H1 (cell line): ENCODE measurements around the gene MAP3K13. TPM values are rescaled to one million over a fixed set of nuclear protein-coding genes. Genes with fewer than 3 reads are reported as not detected.

ENCODE experiments used
- CTCF ChIA-PET: fragments of 300-600 bp; sonication (Branson Sonifier 250); formaldehyde crosslinking; loops from one replicate; lab custom pipeline; 2021; ENCODE audit not compliant: partially characterized antibody; lab: Charles Lee
- POLR2A ChIA-PET: fragments of 300-600 bp; sonication (Branson Sonifier 250); formaldehyde crosslinking; loops from one replicate; lab custom pipeline; 2021; ENCODE audit warnings: inconsistent platforms; ENCODE audit not compliant: partially characterized antibody; lab: Charles Lee
- DNase-seq, 2 experiments: peaks; one replicate each; pipeline versions ENCODE4 v3.0.0 to v3.0.0-alpha.2; 2010 to 2022; ENCODE audit warnings: low spot score in 2 of 2, low read depth in 1 of 2, mixed read lengths in 1 of 2
- FAIRE-seq: peaks from 2 replicates; lab custom pipeline; 2011; peaks lifted over from hg19 to GRCh38; lab: Jason Lieb, UNC
- H2AFZ ChIP-seq: 2 replicates; pipeline ENCODE4 v1.8.1; 2012; ENCODE audit warnings: low read length, inconsistent platforms
- H2AK5ac ChIP-seq: 2 replicates; pipeline ENCODE4 v1.6.1; 2013; ENCODE audit warnings: low read depth, low read length
- H2BK120ac ChIP-seq: replicated peaks from 2 replicates; pipeline ENCODE3; 2013; ENCODE audit warnings: low read depth, low read length, inconsistent platforms
- H2BK12ac ChIP-seq: 2 replicates; pipeline ENCODE4 v1.6.1; 2013; ENCODE audit warnings: low read depth, low read length
- H2BK15ac ChIP-seq: 2 replicates; pipeline ENCODE4 v1.6.1; 2013; ENCODE audit warnings: low read length
- H2BK20ac ChIP-seq: 2 replicates; pipeline ENCODE4 v1.6.1; 2013; ENCODE audit warnings: low read length
- H2BK5ac ChIP-seq: 2 replicates; pipeline ENCODE4 v1.6.1; 2013; ENCODE audit warnings: low read depth, low read length
- H3K14ac ChIP-seq: 2 replicates; pipeline ENCODE4 v1.6.1; 2013; ENCODE audit warnings: inconsistent platforms; ENCODE audit not compliant: insufficient read length
- H3K18ac ChIP-seq: 2 replicates; pipeline ENCODE4 v1.6.1; 2013; ENCODE audit warnings: low read length; ENCODE audit errors: extremely low read depth
- H3K23ac ChIP-seq: 2 replicates; pipeline ENCODE4 v1.6.1; 2013; ENCODE audit warnings: inconsistent platforms; ENCODE audit not compliant: insufficient read length
- H3K23me2 ChIP-seq: 2 replicates; pipeline ENCODE4 v1.6.1; 2013; ENCODE audit warnings: low read depth, low read length
- H3K27ac ChIP-seq: 2 replicates; pipeline ENCODE4 v1.6.1; 2011; ENCODE audit warnings: low read depth, low read length, inconsistent platforms
- H3K27me3 ChIP-seq, 4 experiments: replicated peaks in 1 of 4; 1 replicate in 1 of 4; 2 replicates in 3 of 4; pipeline versions ENCODE4 v1.6.1 to v1.8.1; 2011 to 2013; ENCODE audit warnings: low read length in 3 of 4, mild to moderate bottlenecking in 3 of 4, inconsistent platforms in 2 of 4, mixed read lengths in 2 of 4, moderate library complexity in 1 of 4; ENCODE audit not compliant: control insufficient read depth in 3 of 4, insufficient read depth in 3 of 4; ENCODE audit errors: extremely low read depth in 1 of 4
- H3K36me3 ChIP-seq, 4 experiments: 2 replicates each; pipeline versions ENCODE4 v1.6.1 to v1.8.1; 2011 to 2013; ENCODE audit warnings: mild to moderate bottlenecking in 4 of 4, low read length in 3 of 4, moderate library complexity in 2 of 4, control low read depth in 1 of 4, inconsistent platforms in 1 of 4; ENCODE audit not compliant: insufficient read depth in 4 of 4, control insufficient read depth in 2 of 4
- H3K4ac ChIP-seq: replicated peaks from 2 replicates; pipeline ENCODE3; 2013; ENCODE audit warnings: low read length, low read depth, mixed read lengths, inconsistent platforms; ENCODE audit not compliant: insufficient read length
- H3K4me1 ChIP-seq, 4 experiments: replicated peaks in 1 of 4; 1 replicate in 1 of 4; 2 replicates in 3 of 4; pipeline versions ENCODE4 v1.6.1 to v1.8.1; 2011 to 2013; ENCODE audit warnings: low read length in 3 of 4, inconsistent platforms in 2 of 4, mixed read lengths in 1 of 4; ENCODE audit not compliant: insufficient read depth in 4 of 4, control insufficient read depth in 3 of 4
- H3K4me2 ChIP-seq, 2 experiments: 2 replicates each; pipeline versions ENCODE4 v1.6.1 to v1.8.1; 2011 to 2013; ENCODE audit warnings: low read depth in 2 of 2, low read length in 2 of 2, control low read depth in 1 of 2, inconsistent platforms in 1 of 2, mild to moderate bottlenecking in 1 of 2; ENCODE audit not compliant: insufficient read depth in 1 of 2
- H3K4me3 ChIP-seq, 4 experiments: fragments of 200-600, 300-600 bp in 1 of 4; sonication (generic), shearing (Covaris generic), sonication (Bioruptor Twin) in 1 of 4; 2 replicates each; pipeline versions ENCODE4 v1.5.1 to v1.8.1; 2011 to 2016; ENCODE audit warnings: low read length in 4 of 4, low read depth in 3 of 4, control low read depth in 2 of 4, inconsistent platforms in 2 of 4, mild to moderate bottlenecking in 2 of 4, mixed read lengths in 1 of 4, moderate library complexity in 1 of 4; ENCODE audit not compliant: insufficient read depth in 2 of 4; ENCODE audit errors: extremely low read depth in 1 of 4
- H3K56ac ChIP-seq: replicated peaks from 2 replicates; pipeline ENCODE3; 2013; ENCODE audit warnings: low read depth, mild to moderate bottlenecking, mixed read lengths, low read length, inconsistent platforms; ENCODE audit not compliant: insufficient read length
- H3K79me1 ChIP-seq: 2 replicates; pipeline ENCODE4 v1.6.1; 2013; ENCODE audit warnings: low read depth, low read length, control low read depth
- H3K79me2 ChIP-seq, 2 experiments: 2 replicates each; pipeline versions ENCODE4 v1.6.1 to v1.8.1; 2012 to 2013; ENCODE audit warnings: low read length in 2 of 2, mild to moderate bottlenecking in 2 of 2, inconsistent platforms in 1 of 2; ENCODE audit not compliant: insufficient read depth in 2 of 2, control insufficient read depth in 1 of 2
- H3K9ac ChIP-seq, 4 experiments: replicated peaks in 1 of 4; 1 replicate in 1 of 4; 2 replicates in 3 of 4; pipeline versions ENCODE4 v1.6.1 to v1.8.1; 2011 to 2013; ENCODE audit warnings: low read depth in 3 of 4, low read length in 3 of 4, control low read depth in 2 of 4, mild to moderate bottlenecking in 2 of 4, moderate library complexity in 2 of 4, inconsistent platforms in 1 of 4; ENCODE audit errors: extremely low read depth in 1 of 4
- H3K9me3 ChIP-seq, 2 experiments: 2 replicates each; pipeline versions ENCODE4 v1.6.1 to v1.8.1; 2012 to 2013; ENCODE audit warnings: mild to moderate bottlenecking in 2 of 2, moderate library complexity in 2 of 2, control low read depth in 1 of 2, inconsistent platforms in 1 of 2, low read depth in 1 of 2, low read length in 1 of 2, mixed read lengths in 1 of 2; ENCODE audit not compliant: insufficient read depth in 2 of 2
- H4K20me1 ChIP-seq, 2 experiments: replicated peaks in 1 of 2; 2 replicates each; pipeline versions ENCODE3 to v1.8.1; 2011 to 2013; ENCODE audit warnings: inconsistent platforms in 2 of 2, low read length in 2 of 2, mild to moderate bottlenecking in 1 of 2; ENCODE audit not compliant: insufficient read depth in 2 of 2, control insufficient read depth in 1 of 2
- H4K5ac ChIP-seq: 2 replicates; pipeline ENCODE4 v1.6.1; 2013; ENCODE audit warnings: low read length, low read depth, mixed read lengths, inconsistent platforms; ENCODE audit not compliant: insufficient read length
- H4K8ac ChIP-seq: 2 replicates; pipeline ENCODE4 v1.8.0; 2013; ENCODE audit warnings: mild to moderate bottlenecking, moderate library complexity, low read length, inconsistent platforms; ENCODE audit not compliant: insufficient read depth; ENCODE audit errors: extremely low read depth
- H4K91ac ChIP-seq: replicated peaks from 2 replicates; pipeline ENCODE3; 2013; ENCODE audit warnings: low read length, mixed read lengths, inconsistent platforms; ENCODE audit not compliant: insufficient read length
- CREB1 ChIP-seq: IDR thresholded peaks from 2 replicates; pipeline ENCODE4 v1.6.1; 2012; ENCODE audit warnings: inconsistent platforms
- EGR1 ChIP-seq: IDR thresholded peaks from 2 replicates; pipeline ENCODE4 v1.6.1; 2011; ENCODE audit warnings: low read depth, low read length, borderline replicate concordance
- JUN ChIP-seq: IDR thresholded peaks from 2 replicates; pipeline ENCODE4 v1.6.1; 2011; ENCODE audit warnings: low read depth, mild to moderate bottlenecking, improper control_type of control experiment, low read length
- KDM4A ChIP-seq: IDR thresholded peaks from one replicate; pipeline ENCODE4 v1.7.1; 2012; ENCODE audit warnings: low read depth, mild to moderate bottlenecking, moderate library complexity, low read length, inconsistent platforms; ENCODE audit not compliant: severe bottlenecking
- POLR2A ChIP-seq, 2 experiments: IDR thresholded peaks; 1 replicate in 1 of 2; 2 replicates in 1 of 2; pipeline ENCODE4 v1.6.1; 2011; ENCODE audit warnings: low read depth in 2 of 2, low read length in 2 of 2, mild to moderate bottlenecking in 2 of 2; ENCODE audit errors: control extremely low read depth in 1 of 2
- SP1 ChIP-seq: IDR thresholded peaks from 2 replicates; pipeline ENCODE4 v1.6.1; 2011; ENCODE audit warnings: low read depth, low read length
- SP4 ChIP-seq: IDR thresholded peaks from 2 replicates; pipeline ENCODE4 v1.6.1; 2012; ENCODE audit warnings: low read length, inconsistent platforms
- SRF ChIP-seq: IDR thresholded peaks from 2 replicates; pipeline ENCODE4 v1.6.1; 2011; ENCODE audit warnings: mild to moderate bottlenecking, low read depth, low read length, moderate library complexity
- TAF1 ChIP-seq: IDR thresholded peaks from 2 replicates; pipeline ENCODE4 v1.6.1; 2011; ENCODE audit warnings: mild to moderate bottlenecking, low read depth, low read length
- TCF12 ChIP-seq: IDR thresholded peaks from 2 replicates; pipeline ENCODE4 v1.6.1; 2011; ENCODE audit warnings: low read depth, mild to moderate bottlenecking, low read length
- WGBS, 2 experiments: shearing (Covaris generic) in 1 of 2; methylation state at CpG; one replicate each; pipeline versions ENCODE4 v1.1.6 to v1.1.7; 2013 to 2015; ENCODE audit warnings: low lambda C conversion rate in 2 of 2, mixed read lengths in 2 of 2, inconsistent platforms in 1 of 2, low coverage in 1 of 2, missing lambda C conversion rate in 1 of 2; ENCODE audit not compliant: insufficient replicate concordance in 2 of 2, insufficient coverage in 1 of 2, insufficient read length in 1 of 2; ENCODE audit errors: extremely low coverage in 1 of 2, missing lambda C conversion rate in 1 of 2; 5-methylcytosine and 5-hydroxymethylcytosine counted together
- polyA plus RNA-seq, 7 experiments: library from polyadenylated mRNA; depleted of rRNA in 3 of 7; stranded (reverse) in 5 of 7; unstranded in 2 of 7; fragments of >200 nt in 5 of 7; fragments of 200-250 nt in 2 of 7; gene quantifications; 1 replicate in 5 of 7; 2 replicates in 1 of 7; 4 replicates in 1 of 7; pipeline versions ENCODE4 v1.2.1 to v1.2.3, GENCODE V29; 2011 to 2013; ENCODE audit warnings: missing spikeins in 2 of 7, mixed read lengths in 2 of 7
- total RNA-seq: library from RNA; stranded (reverse); fragmentation: NEBNext Ultra II Directional; extraction: Animal tissue kit (Norgen Biotek cat#: 25700); gene quantifications from 2 replicates; pipeline ENCODE4 v1.2.1, GENCODE V29; 2021

The MAP3K13 gene
- total and polyA plus RNA-seq, 2 of the 8 experiments (the other 6 are each of a cell fraction or from before 2014, with no cell fraction given) = 6.8 to 17.9 TPM

DNA sequence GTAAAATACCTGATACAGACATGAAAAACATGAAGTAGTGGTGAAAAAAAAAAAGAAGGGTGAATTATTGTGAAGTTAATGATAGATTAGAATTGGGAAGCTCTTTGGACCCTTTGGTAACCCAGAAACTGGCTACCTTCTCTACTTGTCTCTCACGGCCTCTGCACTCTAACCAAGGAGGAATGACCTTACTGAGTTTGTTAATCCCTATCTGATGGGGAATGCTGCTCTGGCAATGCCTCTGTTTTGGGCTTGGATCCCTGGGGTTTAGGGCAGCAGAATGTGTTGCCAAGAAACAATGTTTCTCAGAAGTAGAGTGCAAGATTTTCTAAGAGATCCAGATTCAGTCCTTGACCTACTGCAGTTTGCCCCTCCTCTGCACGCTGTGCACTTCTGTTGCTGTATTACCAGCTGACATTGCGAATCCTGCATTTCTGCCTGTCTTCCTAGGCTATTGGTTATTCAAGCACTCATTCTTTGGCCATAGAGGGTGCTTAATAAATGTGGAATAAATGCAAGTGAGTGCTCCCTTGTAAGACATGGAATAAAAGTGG is 49.2 kb upstream of the MAP3K13 start:
- Histone ChIP-seq H4K91ac (no peak overlapping the region), H3K27me3 (no peaks in the 10 kb centered on the region), H4K8ac (no peak overlapping the region), H2BK12ac (no peak overlapping the region), H2BK15ac (no peak overlapping the region), H3K4ac (no peak overlapping the region), H2AFZ (no peak overlapping the region), H3K79me1 (no peaks in the 10 kb centered on the region), H3K27ac (no peak overlapping the region), H2BK20ac (no peak overlapping the region), H3K36me3 (peaks cover 0 to 5% (median 0%) of the 10 kb centered on the region in 4 experiments; a peak in 1 of 8 replicates), H3K9ac (no peak overlapping the region), H3K4me3 (no peak overlapping the region), H2AK5ac (no peak overlapping the region), H4K20me1 (no peaks in the 10 kb centered on the region), H3K14ac (no peak overlapping the region), H3K18ac (no peak overlapping the region), H2BK5ac (no peak overlapping the region), H3K23me2 (no peaks in the 10 kb centered on the region), H3K9me3 (peaks cover 7 to 9% of the 10 kb centered on the region in 2 experiments; a peak in 3 of 4 replicates), H3K4me2 (no peak overlapping the region), H2BK120ac (no peak overlapping the region), H3K79me2 (no peaks in the 10 kb centered on the region), H4K5ac (no peak overlapping the region), H3K23ac (no peak overlapping the region), H3K4me1 (no peaks in the 10 kb centered on the region), H3K56ac (no peak overlapping the region)
- DNase-seq = no peak
- CTCF ChIA-PET = no interaction called here
- POLR2A ChIA-PET = no interaction called here
- WGBS, 2 experiments = 89% methylated on average over 3 of the region's 3 CpGs; no CpG with 5 or more reads in 1 of the 2 experiments
- no peak for TF ChIP-seq SP4
- no peak for TF ChIP-seq POLR2A (IDR thresholded peaks at IDR 0.05; ENCODE audit: control extremely low read depth in 1 of 2, low read depth in 2 of 2, low read length in 2 of 2)
- no peak for TF ChIP-seq CREB1
- TF ChIP-seq EGR1 = no peak
- TF ChIP-seq TAF1 = no peak
- no peak for TF ChIP-seq KDM4A
- TF ChIP-seq SRF = no peak
- TF ChIP-seq JUN = no peak
- no peak for TF ChIP-seq SP1
- no peak for TF ChIP-seq TCF12
- FAIRE-seq = no peak
